RWPE2 (cell line): Measurements from ENCODE around the gene ZMYM4.

Experiments
- ATAC-seq: fragments of 200-7000 bp; cut with Tn5 transposase; 3 replicates; pipeline ENCODE4 v1.9.1; 2021; ENCODE audit warnings: low read depth
- DNase-seq: peaks from one replicate; pipeline ENCODE4 v3.0.0-alpha.2; 2020; ENCODE audit warnings: low spot score
- H3K27ac ChIP-seq: fragments of 450-650 bp; 2 replicates; pipeline ENCODE4 v1.5.1; 2017; ENCODE audit warnings: mild to moderate bottlenecking; ENCODE audit not compliant: poor library complexity, severe bottlenecking
- H3K27me3 ChIP-seq: fragments of 250-450 bp; sonication (Bioruptor Pico); 2 replicates; pipeline ENCODE4 v1.5.1; 2021; ENCODE audit warnings: mild to moderate bottlenecking, moderate library complexity; ENCODE audit not compliant: insufficient read depth, poor library complexity, severe bottlenecking
- H3K36me3 ChIP-seq: fragments of 250-450 bp; sonication (Bioruptor Pico); 2 replicates; pipeline ENCODE4 v1.5.1; 2020; ENCODE audit warnings: low read depth, mild to moderate bottlenecking, moderate library complexity
- H3K4me1 ChIP-seq: fragments of 250-450 bp; sonication (Bioruptor Pico); 2 replicates; pipeline ENCODE4 v1.5.1; 2021; ENCODE audit warnings: mild to moderate bottlenecking, moderate library complexity; ENCODE audit not compliant: insufficient read depth, poor library complexity, severe bottlenecking
- H3K4me3 ChIP-seq: fragments of 250-450 bp; sonication (Bioruptor Pico); 2 replicates; pipeline ENCODE4 v1.5.1; 2021; ENCODE audit warnings: mild to moderate bottlenecking, moderate library complexity; ENCODE audit not compliant: severe bottlenecking
- H3K9me3 ChIP-seq: fragments of 250-450 bp; sonication (Bioruptor Pico); 2 replicates; pipeline ENCODE4 v1.5.1; 2021; ENCODE audit warnings: mild to moderate bottlenecking, moderate library complexity; ENCODE audit not compliant: severe bottlenecking
- CTCF ChIP-seq: fragments of 450-650 bp; IDR thresholded peaks from one replicate; pipeline ENCODE4 v1.5.1; 2017; ENCODE audit warnings: mild to moderate bottlenecking, moderate library complexity; ENCODE audit not compliant: poor library complexity, severe bottlenecking

Gene ZMYM4

GRCh38 chr1:35264035-35264434 is 4.5 kb upstream of the ZMYM4 start:
- ATAC-seq = no peak
- Histone ChIP-seq H3K4me1 (peaks cover 3% of the 10 kb centered on the region), H3K9me3 (no peaks in the 10 kb centered on the region), H3K27me3 (no peaks in the 10 kb centered on the region), H3K4me3 (no peak overlapping the region), H3K27ac (no peak overlapping the region), H3K36me3 (no peaks in the 10 kb centered on the region)
- no peak for TF ChIP-seq CTCF
- no peak for DNase-seq

DNA sequence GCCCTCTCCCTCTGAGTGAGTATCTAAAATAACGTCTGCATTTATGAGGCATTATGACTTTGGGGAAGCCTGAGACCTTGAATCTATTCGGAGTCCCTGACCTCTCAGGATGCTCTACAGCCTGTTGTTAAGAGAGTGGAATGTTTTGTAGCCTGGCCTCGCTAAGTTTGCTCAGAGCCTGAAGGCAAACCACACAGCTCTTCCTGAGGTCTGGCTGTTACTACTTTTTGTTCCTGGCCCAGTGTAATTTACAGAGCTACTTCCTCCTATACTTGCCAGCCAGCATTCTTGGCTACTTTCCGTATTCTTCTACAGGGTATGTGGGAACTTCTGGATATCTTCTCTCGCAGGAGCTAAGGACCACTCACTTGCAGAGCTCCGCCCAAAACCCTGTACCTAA is 3.6 kb upstream of the ZMYM4 start:
- no peak for TF ChIP-seq CTCF
- Histone ChIP-seq H3K27ac (no peak overlapping the region), H3K9me3 (no peaks in the 10 kb centered on the region), H3K4me3 (no peak overlapping the region), H3K27me3 (no peaks in the 10 kb centered on the region), H3K36me3 (peaks cover under 1% of the 10 kb centered on the region; the same call in 1 of the 2 replicates), H3K4me1 (peaks cover 3% of the 10 kb centered on the region)
- no peak for DNase-seq
- ATAC-seq = peak; percentile 40; the same call in 2 of the 3 replicates

DNA sequence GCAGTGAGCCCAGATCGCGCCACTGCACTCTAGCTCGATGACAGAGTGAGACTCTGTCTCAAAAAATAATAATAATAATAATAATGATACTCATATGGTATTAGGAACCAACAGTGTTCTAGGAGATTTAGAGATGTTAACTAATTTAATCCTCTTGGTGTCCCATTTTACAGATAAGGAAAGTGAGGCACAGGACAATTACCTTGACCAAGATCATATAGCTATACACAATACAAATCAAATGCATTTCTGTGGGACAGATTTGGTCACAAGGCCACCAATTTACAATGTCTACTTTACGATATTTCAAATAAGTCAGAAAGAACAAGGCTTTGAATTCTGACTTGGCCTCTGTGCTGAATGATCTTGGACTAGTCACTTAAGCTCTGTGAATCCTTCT is 2.2 kb upstream of the ZMYM4 start:
- no peak for TF ChIP-seq CTCF

GRCh38 chr1:35269201-35269988 is 886 bp downstream of the ZMYM4 start:
- ATAC-seq (no peak), DNase-seq (no peak)
- Histone ChIP-seq H3K36me3 (peaks cover 22% of the 10 kb centered on the region), H3K27me3 (no peaks in the 10 kb centered on the region), H3K9me3 (no peaks in the 10 kb centered on the region), H3K4me1 (peaks cover 15% of the 10 kb centered on the region), H3K27ac (peak overlapping the region; percentile 63), H3K4me3 (peak overlapping the region; percentile 94)
- TF ChIP-seq CTCF = no peak

More for the DNA sequence above, 2.2 kb upstream of the ZMYM4 start:
- Histone ChIP-seq H3K4me3 (no peak overlapping the region), H3K36me3 (peaks cover 12% of the 10 kb centered on the region), H3K27ac (no peak overlapping the region), H3K9me3 (no peaks in the 10 kb centered on the region), H3K27me3 (no peaks in the 10 kb centered on the region), H3K4me1 (peaks cover 15% of the 10 kb centered on the region)
- ATAC-seq (no peak), DNase-seq (no peak)

DNA sequence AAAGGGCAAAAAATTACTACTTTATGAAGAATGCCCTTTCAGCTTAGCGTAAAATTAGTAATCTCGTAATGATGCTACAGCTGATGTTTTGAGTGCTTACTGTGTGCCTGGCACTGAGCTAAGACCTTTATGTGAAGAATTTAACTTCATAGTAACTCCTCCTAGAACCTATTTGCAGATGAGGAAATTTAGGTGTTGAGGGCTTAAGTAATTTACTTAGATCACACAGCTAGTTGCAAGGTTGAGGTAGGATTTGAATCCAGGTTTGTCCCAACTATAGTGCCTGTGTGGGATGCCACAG is 1.4 kb downstream of the ZMYM4 start:
- peak overlapping the region; percentile 63 for H3K27ac ChIP-seq
- peaks cover 22% of the 10 kb centered on the region for H3K36me3 ChIP-seq
- H3K9me3 ChIP-seq = no peaks in the 10 kb centered on the region
- peaks cover 15% of the 10 kb centered on the region for H3K4me1 ChIP-seq
- TF ChIP-seq CTCF = no peak
- H3K27me3 ChIP-seq = no peaks in the 10 kb centered on the region
- peak overlapping the region; percentile 94 for H3K4me3 ChIP-seq
- DNase-seq (no peak), ATAC-seq (no peak)
